PC-3 (cell line): ENCODE measurements around the gene TNC.

Experiments used
- EZH2 ChIP-seq: fragments of 300-600 bp; sonication (generic); IDR thresholded peaks from one replicate; pipeline ENCODE4 v1.6.1; 2017; ENCODE audit warnings: antibody characterized with exemption, mild to moderate bottlenecking, low read length; ENCODE audit not compliant: unreplicated experiment
- TF ChIP-seq, protein P1 (sequence below): fragments of 300-600 bp; sonication (generic); conservative IDR thresholded peaks from 2 replicates; pipeline ENCODE4 v1.5.1; 2017; ENCODE audit warnings: antibody characterized with exemption, low read depth, mild to moderate bottlenecking, low read length

GRCh38 chr9:115018547-115019435, 99.2 kb downstream of the TNC start:
- TF ChIP-seq, protein P1, sequence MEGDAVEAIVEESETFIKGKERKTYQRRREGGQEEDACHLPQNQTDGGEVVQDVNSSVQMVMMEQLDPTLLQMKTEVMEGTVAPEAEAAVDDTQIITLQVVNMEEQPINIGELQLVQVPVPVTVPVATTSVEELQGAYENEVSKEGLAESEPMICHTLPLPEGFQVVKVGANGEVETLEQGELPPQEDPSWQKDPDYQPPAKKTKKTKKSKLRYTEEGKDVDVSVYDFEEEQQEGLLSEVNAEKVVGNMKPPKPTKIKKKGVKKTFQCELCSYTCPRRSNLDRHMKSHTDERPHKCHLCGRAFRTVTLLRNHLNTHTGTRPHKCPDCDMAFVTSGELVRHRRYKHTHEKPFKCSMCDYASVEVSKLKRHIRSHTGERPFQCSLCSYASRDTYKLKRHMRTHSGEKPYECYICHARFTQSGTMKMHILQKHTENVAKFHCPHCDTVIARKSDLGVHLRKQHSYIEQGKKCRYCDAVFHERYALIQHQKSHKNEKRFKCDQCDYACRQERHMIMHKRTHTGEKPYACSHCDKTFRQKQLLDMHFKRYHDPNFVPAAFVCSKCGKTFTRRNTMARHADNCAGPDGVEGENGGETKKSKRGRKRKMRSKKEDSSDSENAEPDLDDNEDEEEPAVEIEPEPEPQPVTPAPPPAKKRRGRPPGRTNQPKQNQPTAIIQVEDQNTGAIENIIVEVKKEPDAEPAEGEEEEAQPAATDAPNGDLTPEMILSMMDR, result no peak
- no peak for TF ChIP-seq EZH2
